Sigmoid colon (tissue), 4 donors: ENCODE results near the gene UBE2E2.

Source experiments
- EP300 ChIP-seq, 4 donors: sonication (generic); formaldehyde crosslinking; IDR thresholded peaks; one replicate each; pipeline ENCODE4 v1.6.1; 2017; ENCODE audit warnings: antibody characterized with exemption in 4 of 4
- POLR2A ChIP-seq, 2 donors: fragments of 450-650 bp; IDR thresholded peaks; one replicate each; pipeline ENCODE4 v1.6.1; 2016; ENCODE audit warnings: antibody characterized with exemption in 2 of 2, mild to moderate bottlenecking in 2 of 2, moderate library complexity in 2 of 2
- POLR2AphosphoS5 ChIP-seq, 4 donors: sonication (generic); formaldehyde crosslinking; IDR thresholded peaks; one replicate each; pipeline ENCODE4 v1.6.1; 2017; ENCODE audit warnings: antibody characterized with exemption in 4 of 4
- TF ChIP-seq, protein P1 (sequence below), 4 experiments: fragments of 450-650 bp in 3 of 4; fragments of 200-600 bp in 1 of 4; IDR thresholded peaks; one replicate each; pipeline ENCODE4 v1.5.1; 2016 to 2019; ENCODE audit warnings: antibody characterized with exemption in 4 of 4, mild to moderate bottlenecking in 3 of 4, moderate library complexity in 2 of 4

DNA sequence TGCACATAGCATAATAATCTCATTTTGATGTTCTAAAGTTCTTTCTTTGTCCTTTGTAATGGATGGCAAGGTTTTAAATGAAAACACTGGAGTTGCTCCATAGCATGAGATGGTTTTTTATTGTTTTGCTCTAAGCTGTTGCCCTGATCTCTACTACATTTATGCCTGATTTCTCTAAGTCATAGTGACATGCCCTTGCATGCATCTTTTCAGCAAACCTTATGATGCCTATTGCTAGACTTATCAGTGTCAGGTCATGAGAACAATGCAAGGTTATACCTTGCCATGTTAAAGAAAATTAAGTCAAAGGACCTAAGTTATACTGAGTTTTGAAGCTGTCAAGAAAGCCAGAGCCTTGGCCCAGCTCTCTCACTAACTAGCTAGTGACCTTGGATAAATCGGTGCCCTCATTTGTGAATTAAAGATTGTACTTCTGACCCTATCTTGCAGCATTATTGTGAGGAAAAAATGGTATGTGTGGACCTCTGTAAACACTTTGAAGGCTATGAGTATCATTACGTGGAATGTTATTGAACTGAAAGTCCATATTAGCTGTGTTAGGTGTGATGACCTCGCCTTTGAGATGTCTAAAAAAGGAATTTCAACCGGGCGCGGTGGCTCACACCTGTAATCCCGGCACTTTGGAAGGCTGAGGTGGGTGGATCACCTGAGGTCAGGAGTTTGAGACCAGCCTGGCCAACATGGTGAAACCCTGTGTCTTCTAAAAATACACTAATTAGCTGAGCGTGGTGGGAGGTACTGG lies 346.2 kb downstream of the UBE2E2 start:
- TF ChIP-seq, protein P1, sequence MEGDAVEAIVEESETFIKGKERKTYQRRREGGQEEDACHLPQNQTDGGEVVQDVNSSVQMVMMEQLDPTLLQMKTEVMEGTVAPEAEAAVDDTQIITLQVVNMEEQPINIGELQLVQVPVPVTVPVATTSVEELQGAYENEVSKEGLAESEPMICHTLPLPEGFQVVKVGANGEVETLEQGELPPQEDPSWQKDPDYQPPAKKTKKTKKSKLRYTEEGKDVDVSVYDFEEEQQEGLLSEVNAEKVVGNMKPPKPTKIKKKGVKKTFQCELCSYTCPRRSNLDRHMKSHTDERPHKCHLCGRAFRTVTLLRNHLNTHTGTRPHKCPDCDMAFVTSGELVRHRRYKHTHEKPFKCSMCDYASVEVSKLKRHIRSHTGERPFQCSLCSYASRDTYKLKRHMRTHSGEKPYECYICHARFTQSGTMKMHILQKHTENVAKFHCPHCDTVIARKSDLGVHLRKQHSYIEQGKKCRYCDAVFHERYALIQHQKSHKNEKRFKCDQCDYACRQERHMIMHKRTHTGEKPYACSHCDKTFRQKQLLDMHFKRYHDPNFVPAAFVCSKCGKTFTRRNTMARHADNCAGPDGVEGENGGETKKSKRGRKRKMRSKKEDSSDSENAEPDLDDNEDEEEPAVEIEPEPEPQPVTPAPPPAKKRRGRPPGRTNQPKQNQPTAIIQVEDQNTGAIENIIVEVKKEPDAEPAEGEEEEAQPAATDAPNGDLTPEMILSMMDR (IDR thresholded peaks at IDR 0.05), result no peak
- TF ChIP-seq POLR2AphosphoS5 (IDR thresholded peaks at IDR 0.05) (no peak), EP300 (IDR thresholded peaks at IDR 0.05) (no peak), POLR2A (IDR thresholded peaks at IDR 0.05) (no peak)
